GM23248 (cell line): ENCODE results near the gene MYLK. TPM values are rescaled to one million over a fixed set of nuclear protein-coding genes. Genes with fewer than 3 reads are reported as not detected.

Experiments
- DNase-seq: peaks from one replicate; pipeline ENCODE4 v3.0.0-alpha.2; 2015
- H2AFZ ChIP-seq: fragments of 200-600 bp; sonication (generic); 2 replicates; pipeline ENCODE4 v1.6.1; 2016; ENCODE audit warnings: antibody characterized with exemption
- H3F3A ChIP-seq: fragments of 200-600 bp; sonication (generic); 2 replicates; pipeline ENCODE4 v1.6.1; 2016; ENCODE audit warnings: mild to moderate bottlenecking, antibody characterized with exemption, mixed run types; ENCODE audit not compliant: insufficient read depth
- H3K27ac ChIP-seq: fragments of 200-600 bp; sonication (generic); 2 replicates; pipeline ENCODE4 v1.5.1; 2016; ENCODE audit warnings: mild to moderate bottlenecking
- H3K27me3 ChIP-seq: fragments of 200-600 bp; sonication (generic); replicated peaks from 2 replicates; pipeline ENCODE4 v1.6.1; 2016; ENCODE audit warnings: mild to moderate bottlenecking; ENCODE audit not compliant: insufficient read depth
- H3K36me3 ChIP-seq: fragments of 200-600 bp; sonication (generic); 2 replicates; pipeline ENCODE4 v1.6.1; 2016; ENCODE audit warnings: low read depth, mild to moderate bottlenecking
- H3K4me1 ChIP-seq: fragments of 200-600 bp; sonication (generic); 2 replicates; pipeline ENCODE4 v1.6.1; 2016; ENCODE audit warnings: mild to moderate bottlenecking; ENCODE audit not compliant: insufficient read depth
- H3K4me2 ChIP-seq: fragments of 200-600 bp; sonication (generic); one replicate; pipeline ENCODE4 v1.6.1; 2016; ENCODE audit warnings: mild to moderate bottlenecking; ENCODE audit not compliant: unreplicated experiment
- H3K4me3 ChIP-seq: fragments of 200-600 bp; sonication (generic); 2 replicates; pipeline ENCODE4 v1.5.1; 2016; ENCODE audit warnings: mild to moderate bottlenecking
- H3K79me2 ChIP-seq: fragments of 200-600 bp; sonication (generic); 2 replicates; pipeline ENCODE4 v1.6.1; 2016; ENCODE audit warnings: mild to moderate bottlenecking; ENCODE audit not compliant: insufficient read depth
- H3K9ac ChIP-seq: fragments of 200-600 bp; sonication (generic); 2 replicates; pipeline ENCODE4 v1.6.1; 2016; ENCODE audit warnings: mild to moderate bottlenecking
- H3K9me2 ChIP-seq: fragments of 200-600 bp; sonication (generic); 2 replicates; pipeline ENCODE4 v1.6.1; 2016; ENCODE audit warnings: mixed run types, mild to moderate bottlenecking, moderate library complexity; ENCODE audit not compliant: insufficient read depth
- H3K9me3 ChIP-seq: fragments of 200-600 bp; sonication (generic); one replicate; pipeline ENCODE4 v1.6.1; 2017; ENCODE audit warnings: low read depth
- H4K20me1 ChIP-seq: fragments of 200-600 bp; sonication (generic); 2 replicates; pipeline ENCODE4 v1.6.0; 2016; ENCODE audit not compliant: insufficient read depth
- EZH2 ChIP-seq: fragments of 200-600 bp; sonication (generic); IDR thresholded peaks from 2 replicates; pipeline ENCODE4 v1.6.1; 2018; ENCODE audit warnings: antibody characterized with exemption, mild to moderate bottlenecking; ENCODE audit not compliant: insufficient read depth, poor library complexity, severe bottlenecking
- EZH2phosphoT487 ChIP-seq: fragments of 200-600 bp; sonication (generic); IDR thresholded peaks from 2 replicates; pipeline ENCODE4 v1.6.1; 2018; ENCODE audit warnings: antibody characterized with exemption, moderate library complexity, mild to moderate bottlenecking, low read depth; ENCODE audit not compliant: insufficient read depth
- WGBS, 2 experiments: methylation state at CpG; one replicate each; pipeline ENCODE4 v1.1.6; 2015 to 2017; ENCODE audit warnings: low lambda C conversion rate in 2 of 2, low coverage in 1 of 2; ENCODE audit errors: missing lambda C conversion rate in 2 of 2; 5-methylcytosine and 5-hydroxymethylcytosine counted together
- in situ Hi-C: fragments of 300-500 bp; cut with MboI; formaldehyde crosslinking; loops from 2 replicates; pipeline ENCODE4 v1.15.0; 2020
- polyA plus RNA-seq: library from polyadenylated mRNA; unstranded; fragments of >200 nt; fragmentation: Nextera tagmentation; extraction: Ambion mirVana; gene quantifications from 2 replicates; pipeline ENCODE4 v1.2.1, GENCODE V29; 2016
- small RNA-seq: library from RNA; depleted of rRNA; stranded (forward); fragments of <200 nt; gene quantifications from one replicate; pipeline ENCODE3, GENCODE V24; 2014; ENCODE audit warnings: low read depth, low replicate concordance
- total RNA-seq: library from RNA; depleted of rRNA; stranded (reverse); fragments of >200 nt; shearing (Covaris generic); gene quantifications from 2 replicates; pipeline ENCODE4 v1.2.3, GENCODE V29; 2014; rRNA removed

Gene MYLK
- total and polyA plus RNA-seq, 2 experiments from 2014 or later, result 110 to 174 TPM

DNA sequence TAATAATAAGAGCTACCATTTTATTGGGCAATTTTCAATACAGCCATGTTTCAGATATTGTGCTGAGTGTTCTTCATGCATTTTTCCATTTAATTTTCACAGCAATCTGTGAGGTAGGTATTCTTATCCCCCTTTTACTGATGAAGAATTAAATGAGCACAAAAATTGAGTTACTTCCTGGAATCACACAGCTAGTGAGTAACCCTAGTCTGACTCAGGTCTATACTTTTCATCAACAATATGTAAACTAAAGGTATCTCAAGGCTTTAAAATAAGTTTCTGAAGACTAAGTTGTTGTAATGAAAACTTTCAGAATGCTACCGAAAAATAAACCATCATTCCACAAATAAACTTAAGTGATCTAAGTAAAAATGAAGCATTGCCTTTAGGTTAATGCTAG lies 321.6 kb downstream of the MYLK start:
- Histone ChIP-seq H3K4me1 (no peaks in the 10 kb centered on the region), H3K79me2 (no peaks in the 10 kb centered on the region), H3K4me3 (no peak overlapping the region), H2AFZ (no peak overlapping the region), H3K27ac (no peak overlapping the region), H4K20me1 (no peaks in the 10 kb centered on the region), H3F3A (0 out of 2 replicates have a peak, but pooled peaks cover 5% of the 10 kb centered on the region), H3K36me3 (no peaks in the 10 kb centered on the region), H3K9ac (no peak overlapping the region), H3K4me2 (no peak overlapping the region), H3K9me2 (no peaks in the 10 kb centered on the region), H3K9me3 (no peaks in the 10 kb centered on the region), H3K27me3 (no peaks in the 10 kb centered on the region)
- DNase-seq, result peak; percentile 22
- WGBS, 2 experiments, result 90 to 96% methylated on average over 1 of the region's 1 CpG
- TF ChIP-seq EZH2 (no peak), EZH2phosphoT487 (no peak)
- in situ Hi-C loops, result no loop called here

DNA sequence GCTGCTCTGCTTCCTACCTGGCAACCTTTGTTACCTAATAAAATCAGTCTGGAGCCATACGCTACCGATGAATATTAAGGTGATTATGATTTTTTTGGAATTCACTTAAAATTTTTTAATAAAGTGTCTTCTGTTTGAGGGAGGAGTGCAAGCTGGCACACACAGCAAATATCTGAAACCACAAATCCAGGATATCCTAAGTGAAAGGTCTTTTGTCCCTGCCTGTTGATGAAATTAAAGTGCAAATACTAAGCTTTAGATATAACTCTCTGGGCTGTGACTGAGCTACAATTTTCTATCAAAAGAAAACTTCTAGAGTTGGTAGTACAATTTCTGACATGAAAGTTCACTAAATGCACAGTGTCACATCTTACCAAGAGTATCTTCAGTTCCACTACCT lies 322.9 kb downstream of the MYLK start:
- 47 to 48% methylated on average over 2 of the region's 2 CpGs for WGBS, 2 experiments
- Histone ChIP-seq H3F3A (0 out of 2 replicates have a peak, but pooled peaks cover 5% of the 10 kb centered on the region), H3K9me2 (no peaks in the 10 kb centered on the region), H3K36me3 (no peaks in the 10 kb centered on the region), H3K9me3 (no peaks in the 10 kb centered on the region), H3K27me3 (no peaks in the 10 kb centered on the region), H3K4me3 (no peak overlapping the region), H3K4me1 (no peaks in the 10 kb centered on the region), H2AFZ (no peak overlapping the region), H3K9ac (no peak overlapping the region), H3K4me2 (no peak overlapping the region), H3K27ac (no peak overlapping the region), H4K20me1 (no peaks in the 10 kb centered on the region), H3K79me2 (peaks cover 1% of the 10 kb centered on the region; the same call in 1 of the 2 replicates)
- no peak for DNase-seq
- in situ Hi-C loops, result no loop called here
- no peak for TF ChIP-seq EZH2
- TF ChIP-seq EZH2phosphoT487, result no peak

Small RNA genes lying within 50 kb of the gene (small RNA-seq; reads per million reads assigned to genes)
- not detected for gene RF00392

Other genes starting within 250 kb of the MYLK start
- 39.0 and 49.3 TPM in 2 replicates for gene CCDC14, start 76.9 kb upstream of the MYLK start, total RNA-seq
- 18.2 and 23.2 TPM in 2 replicates for gene CCDC14, start 76.9 kb upstream of the MYLK start, polyA plus RNA-seq
- not detected in 2 replicates for gene ROPN1, start 107.8 kb upstream of the MYLK start, total RNA-seq
- not detected in 2 replicates for gene ROPN1, start 107.8 kb upstream of the MYLK start, polyA plus RNA-seq
- gene KALRN, start 149.0 kb upstream of the MYLK start, total RNA-seq, result 4.0 and 16.1 TPM in 2 replicates
- 0.98 and 1.4 TPM in 2 replicates for gene KALRN, start 149.0 kb upstream of the MYLK start, polyA plus RNA-seq